Umbilical cord (tissue), 2 donors: Measurements from ENCODE around the gene MICALL2. TPM values are rescaled to one million over a fixed set of nuclear protein-coding genes. Genes with fewer than 3 reads are reported as not detected.
A peak's percentile ranks its signal among the peaks of the same experiment; 100 is the strongest.

Source experiments
- DNase-seq: peaks from one replicate; pipeline ENCODE4 v3.0.0-alpha.2; 2015; ENCODE audit warnings: low spot score
- total RNA-seq: library from RNA; depleted of rRNA; stranded (reverse); fragments of >200 nt; gene quantifications from one replicate; pipeline ENCODE4 v1.2.3, GENCODE V29; 2014; ENCODE audit warnings: low replicate concordance; ENCODE audit not compliant: insufficient read depth

The MICALL2 gene
- total RNA-seq, 1 donor from 2014 or later = 13.5 TPM

GRCh38 chr7:1433128-1433920, 25.9 kb downstream of the MICALL2 start:
- DNase-seq = no peak

DNA sequence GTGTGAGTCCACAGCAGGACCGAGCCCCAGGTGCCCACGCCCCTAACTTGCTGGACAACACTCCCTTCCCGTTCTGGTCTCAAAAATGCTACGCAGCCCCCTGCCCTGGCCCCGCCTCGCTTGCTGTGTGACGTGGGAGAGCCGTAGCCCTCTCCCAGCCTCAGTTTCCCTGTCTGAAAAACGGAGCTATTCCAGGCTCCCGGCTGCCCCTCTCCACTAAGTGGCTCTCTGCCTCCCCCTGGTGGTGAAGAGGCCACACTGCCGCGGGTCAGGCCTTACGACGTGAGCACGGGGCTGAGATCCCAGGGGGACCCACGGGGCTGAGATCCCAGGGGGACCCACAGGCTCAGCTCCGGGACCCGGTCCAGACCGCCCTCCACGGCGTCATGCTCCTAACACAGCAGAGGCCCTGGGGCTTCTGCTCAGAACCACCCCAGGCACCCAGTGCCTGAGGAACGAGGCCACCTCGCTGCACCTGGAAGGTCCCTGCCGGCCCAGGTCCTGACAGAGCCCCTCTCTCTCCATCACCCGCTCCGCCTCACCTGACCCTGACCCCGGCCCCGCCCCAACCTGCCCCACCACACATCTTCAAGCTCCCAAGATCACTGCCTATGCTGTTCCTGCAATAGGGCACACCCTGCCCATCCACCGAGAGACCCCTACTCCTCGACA, 26.7 kb downstream of the MICALL2 start:
- DNase-seq = peak; percentile 57

DNA sequence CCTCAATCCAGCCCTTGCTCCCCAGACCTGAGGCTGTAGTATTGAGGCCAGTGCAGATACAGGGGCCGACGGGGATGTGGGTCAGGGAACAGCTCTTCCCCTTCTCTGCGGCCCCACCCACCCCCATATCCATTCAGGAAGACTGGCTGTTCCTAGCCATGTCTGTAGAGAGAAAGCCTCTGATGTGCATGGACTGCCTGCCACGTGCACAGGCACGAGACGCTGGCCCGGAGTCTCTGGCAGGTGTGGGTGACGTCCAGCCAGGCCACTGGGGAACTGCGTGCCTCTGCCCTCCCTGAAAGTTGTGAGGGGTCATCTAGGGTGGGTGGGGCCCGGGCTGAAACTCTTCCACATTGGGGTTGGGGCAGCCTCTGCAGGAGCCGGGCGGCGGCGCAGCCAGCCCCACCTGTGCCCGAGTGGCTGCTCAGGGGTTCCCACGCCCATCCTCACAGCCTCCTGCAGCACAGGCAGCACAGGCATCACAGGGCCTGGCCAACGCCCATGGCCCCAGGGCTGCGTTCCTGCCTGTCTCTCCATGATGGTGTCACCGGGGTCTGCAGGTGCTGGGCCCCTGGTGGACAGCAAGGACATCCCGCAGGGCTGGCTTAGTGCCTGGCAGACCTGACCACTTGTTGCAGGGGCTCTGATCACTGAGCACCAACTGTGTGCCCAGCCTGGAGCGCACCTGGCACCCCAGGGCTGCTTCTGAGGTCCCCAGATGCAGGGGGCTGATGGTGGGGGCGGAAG, 27.5 kb downstream of the MICALL2 start:
- DNase-seq = no peak

DNA sequence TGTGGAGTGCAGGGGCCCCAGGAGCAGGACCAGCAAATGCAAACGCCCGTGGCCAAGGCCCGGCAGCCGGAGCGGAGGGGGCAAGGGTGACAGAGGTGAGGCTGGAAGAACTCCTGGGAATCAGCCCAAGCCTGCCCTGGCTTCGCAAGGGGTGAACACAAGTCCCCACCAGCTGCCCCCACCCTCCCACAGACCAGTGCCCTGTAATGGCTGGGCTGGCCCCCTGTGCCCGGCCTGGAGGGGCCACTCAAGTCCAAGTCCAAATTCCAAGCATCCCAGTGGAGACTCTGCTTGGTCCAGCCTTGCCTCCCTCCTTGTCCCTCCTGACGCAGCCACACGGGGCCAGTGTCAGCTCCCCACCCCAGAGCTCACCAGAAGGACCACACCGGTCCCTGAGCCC, 28.0 kb downstream of the MICALL2 start:
- no peak for DNase-seq

DNA sequence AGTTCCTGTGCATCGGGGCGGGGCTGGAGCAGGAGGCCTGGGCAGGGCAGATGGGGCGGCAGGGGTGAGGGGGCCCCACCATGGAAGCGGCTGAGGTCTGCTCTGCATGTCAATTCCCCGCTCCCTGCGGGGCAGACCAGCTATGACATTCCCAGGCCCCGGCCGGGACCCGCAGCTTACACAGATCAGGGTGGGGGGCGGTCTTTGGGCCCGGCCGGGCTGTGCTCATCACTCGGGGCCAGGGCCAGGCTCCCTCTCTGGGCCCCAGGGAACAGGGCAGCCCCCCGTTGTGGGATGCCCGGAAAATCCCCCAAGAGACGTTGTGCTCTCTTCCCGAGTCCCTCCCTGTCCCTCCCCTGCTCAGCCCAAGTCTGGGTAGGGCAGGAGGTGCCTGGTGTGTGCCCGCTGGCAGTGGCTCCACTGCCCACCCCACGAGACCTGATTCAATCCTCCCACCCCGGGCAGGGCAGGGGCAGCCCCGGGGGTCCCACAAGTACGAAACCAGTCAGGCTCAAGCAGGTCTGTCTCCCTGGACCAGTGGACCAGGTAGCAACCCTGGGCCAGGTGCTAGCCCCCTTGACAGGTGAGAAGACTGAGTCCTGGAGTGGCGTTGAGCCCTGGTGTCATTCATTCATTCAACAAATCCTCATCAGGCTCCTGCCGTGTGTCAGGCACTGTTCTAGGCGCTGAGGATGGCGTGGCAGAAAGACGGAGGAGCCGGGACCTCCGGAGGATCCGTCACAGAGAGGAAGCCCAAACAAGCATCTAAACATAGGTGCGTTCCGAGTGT, 29.0 kb downstream of the MICALL2 start:
- no peak for DNase-seq

GRCh38 chr7:1428941-1429501, 30.2 kb downstream of the MICALL2 start:
- DNase-seq = peak; percentile 32

DNA sequence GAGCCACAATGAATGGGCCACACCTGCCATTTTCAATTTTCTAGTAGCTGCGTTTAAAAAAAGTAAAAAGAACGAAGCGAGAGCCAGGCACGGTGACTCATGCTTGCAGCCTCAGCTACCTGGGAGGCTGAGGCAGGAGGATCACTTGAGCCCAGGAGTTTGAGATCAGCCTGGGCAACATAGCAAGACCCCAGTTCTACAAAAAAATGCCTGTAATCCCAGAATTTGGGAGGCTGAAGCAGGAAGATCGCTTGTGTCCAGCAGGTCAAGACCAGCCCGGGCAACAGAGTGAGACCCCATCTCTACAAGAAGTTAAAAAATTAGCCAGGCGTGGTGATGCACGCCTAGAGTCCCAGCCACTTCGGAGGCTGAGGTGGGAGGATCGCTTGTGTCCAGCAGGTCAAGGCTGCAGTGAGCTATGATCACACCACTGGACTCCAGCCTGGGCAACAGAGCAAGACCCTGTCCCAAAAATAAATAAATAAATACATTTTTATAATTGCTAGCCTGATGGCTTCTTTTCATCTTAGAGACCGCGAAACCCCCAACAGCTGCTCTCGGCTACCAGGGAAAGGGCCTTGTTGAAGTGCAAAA, 32.1 kb downstream of the MICALL2 start:
- no peak for DNase-seq

GRCh38 chr7:1426474-1426873, 32.8 kb downstream of the MICALL2 start:
- no peak for DNase-seq

DNA sequence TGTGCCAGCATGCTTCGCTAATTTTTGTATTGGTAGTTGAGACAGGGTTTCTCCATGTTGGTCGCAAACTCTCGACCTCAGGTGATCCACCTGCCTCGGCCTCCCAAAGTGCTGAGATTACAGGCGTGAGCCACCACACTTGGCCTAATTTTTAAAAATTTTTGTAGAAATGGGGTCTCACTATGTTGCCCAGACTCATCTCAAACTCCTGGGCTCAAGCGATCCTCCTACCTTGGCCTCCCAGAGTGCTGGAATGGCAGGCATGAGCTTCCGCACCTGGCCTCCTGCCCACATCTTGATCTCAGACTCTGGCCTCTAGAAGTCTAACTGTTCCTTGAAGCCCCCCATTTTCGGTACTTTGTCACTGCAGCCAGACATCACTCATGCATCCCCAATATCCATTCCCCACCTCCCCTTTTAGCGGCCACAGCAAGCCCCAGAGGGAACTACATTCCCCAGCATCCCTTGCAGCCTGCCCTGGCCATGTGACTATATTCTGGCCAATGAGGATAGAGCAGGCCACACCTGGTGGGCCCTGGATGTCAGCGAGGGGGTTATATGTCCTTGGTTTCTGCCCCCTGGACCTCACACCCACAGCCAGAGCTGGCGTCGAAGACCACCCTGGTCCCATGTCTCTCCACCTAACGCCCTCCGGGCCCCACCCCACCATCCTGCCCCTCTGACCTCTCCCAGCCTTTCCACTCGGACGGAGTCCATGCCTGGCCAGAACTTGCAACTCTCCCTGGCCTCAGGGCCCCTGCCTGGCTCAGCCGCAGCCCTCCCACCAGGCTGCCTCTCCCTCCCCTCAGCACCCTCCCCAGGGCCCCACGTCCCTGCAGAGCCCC, 33.8 kb downstream of the MICALL2 start:
- DNase-seq = peak; percentile 8

DNA sequence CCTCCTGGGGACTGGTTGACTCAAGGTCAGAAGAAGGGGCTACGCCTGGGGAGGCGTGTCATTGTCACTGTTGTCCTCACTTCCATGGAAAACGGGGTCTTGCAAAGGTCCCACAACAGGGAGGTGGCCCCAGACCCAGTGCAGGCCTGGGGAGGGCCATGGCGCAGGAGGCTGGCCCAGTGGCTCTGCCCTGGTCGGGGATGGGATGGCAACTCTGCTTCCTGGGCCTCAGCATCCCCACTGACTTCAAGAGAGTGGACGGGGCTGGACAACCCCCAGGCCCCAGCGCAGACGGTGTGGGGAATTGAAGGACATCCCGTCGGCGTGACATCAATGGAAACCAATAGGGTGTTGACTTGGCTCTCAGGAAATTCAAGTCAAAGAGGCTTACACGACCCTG, 35.2 kb downstream of the MICALL2 start:
- no peak for DNase-seq

- no peak for DNase-seq
These were observed 35.9 kb downstream of the MICALL2 start for GRCh38 chr7:1423264-1423811.

- peak; percentile 12 for DNase-seq
These were observed 36.6 kb downstream of the MICALL2 start for GRCh38 chr7:1422512-1423263.

GRCh38 chr7:1421946-1422345, 37.3 kb downstream of the MICALL2 start:
- DNase-seq = no peak

GRCh38 chr7:1421020-1421790, 38.1 kb downstream of the MICALL2 start:
- no peak for DNase-seq

- no peak for DNase-seq
These were observed 39.6 kb downstream of the MICALL2 start for GRCh38 chr7:1419688-1420087.

DNA sequence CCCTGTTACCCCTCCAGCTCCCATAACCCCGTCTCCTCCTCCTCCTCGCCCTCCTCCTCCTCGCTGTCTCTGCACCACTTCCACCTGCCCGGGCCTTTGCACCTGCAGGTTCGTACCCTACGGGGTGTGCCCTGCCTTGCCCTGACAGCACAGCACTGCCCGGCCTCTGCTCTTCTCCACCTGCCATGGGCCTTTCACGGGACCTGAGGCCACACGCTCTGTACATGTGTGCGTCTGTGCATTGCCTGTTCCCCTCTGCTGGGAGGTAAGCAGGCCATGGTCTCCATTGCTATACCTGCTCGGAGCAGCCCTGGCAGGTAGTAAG, 40.0 kb downstream of the MICALL2 start:
- DNase-seq = no peak

DNA sequence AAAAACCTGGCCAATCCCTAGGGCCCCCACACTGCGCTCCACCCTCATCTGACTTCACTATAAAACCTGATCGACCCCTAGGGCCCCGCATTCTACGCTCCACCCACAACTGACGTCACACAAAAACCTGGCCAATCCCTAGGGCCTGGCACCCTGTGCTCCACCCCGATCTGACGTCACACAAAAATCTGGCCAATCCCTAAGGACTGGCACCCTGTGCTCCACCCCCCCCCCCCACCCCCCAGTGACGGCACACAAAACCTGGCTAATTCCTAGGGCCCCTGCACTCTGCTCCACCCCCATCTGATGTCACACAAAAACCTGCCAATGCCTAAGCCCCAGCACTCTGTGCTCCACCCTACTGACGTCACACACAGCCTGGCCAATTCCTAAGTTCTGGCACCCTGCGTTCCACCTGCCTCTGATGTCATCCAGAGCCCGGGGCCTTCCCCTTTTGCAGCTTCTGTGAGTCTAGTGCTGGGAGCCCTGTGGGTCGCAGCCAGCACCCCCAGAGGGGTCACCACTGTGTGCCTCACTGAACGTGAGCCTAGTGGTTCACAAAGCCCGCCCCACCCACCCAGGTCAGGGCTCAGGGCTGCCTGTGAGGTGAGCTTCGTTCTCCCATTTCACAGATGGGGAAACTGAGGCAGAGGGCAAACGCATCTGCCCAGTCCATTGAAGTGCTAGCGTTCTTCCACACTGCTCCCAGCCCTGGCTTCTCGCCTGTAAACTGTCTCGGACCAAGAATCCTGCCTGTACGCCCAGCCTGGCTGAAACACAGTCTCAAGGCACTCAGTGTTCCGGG, 40.6 kb downstream of the MICALL2 start:
- DNase-seq = no peak
